Sigmoid colon (tissue), 4 donors: ENCODE measurements around the gene SLC15A5.

ENCODE experiments used
- CTCF ChIP-seq, 4 experiments: fragments of 450-650 bp in 3 of 4; fragments of 200-600 bp in 1 of 4; IDR thresholded peaks; one replicate each; pipeline ENCODE4 v1.5.1; 2016 to 2019; ENCODE audit warnings: antibody characterized with exemption in 4 of 4, mild to moderate bottlenecking in 3 of 4, moderate library complexity in 2 of 4
- EP300 ChIP-seq, 4 donors: sonication (generic); formaldehyde crosslinking; IDR thresholded peaks; one replicate each; pipeline ENCODE4 v1.6.1; 2017; ENCODE audit warnings: antibody characterized with exemption in 4 of 4
- POLR2A ChIP-seq, 2 donors: fragments of 450-650 bp; IDR thresholded peaks; one replicate each; pipeline ENCODE4 v1.6.1; 2016; ENCODE audit warnings: antibody characterized with exemption in 2 of 2, mild to moderate bottlenecking in 2 of 2, moderate library complexity in 2 of 2
- POLR2AphosphoS5 ChIP-seq, 4 donors: sonication (generic); formaldehyde crosslinking; IDR thresholded peaks; one replicate each; pipeline ENCODE4 v1.6.1; 2017; ENCODE audit warnings: antibody characterized with exemption in 4 of 4

GRCh38 chr12:16158050-16158449 is 119.4 kb downstream of the SLC15A5 start:
- TF ChIP-seq CTCF (IDR thresholded peaks at IDR 0.05) (no peak), EP300 (IDR thresholded peaks at IDR 0.05) (no peak), POLR2A (IDR thresholded peaks at IDR 0.05) (no peak), POLR2AphosphoS5 (IDR thresholded peaks at IDR 0.05) (peak in 1 of 4 donors; percentile 20)
